RWPE2 (cell line): ENCODE measurements around the gene PTGS1.

Experiments
- ATAC-seq: fragments of 200-7000 bp; cut with Tn5 transposase; 3 replicates; pipeline ENCODE4 v1.9.1; 2021; ENCODE audit warnings: low read depth
- DNase-seq: peaks from one replicate; pipeline ENCODE4 v3.0.0-alpha.2; 2020; ENCODE audit warnings: low spot score
- H3K27ac ChIP-seq: fragments of 450-650 bp; 2 replicates; pipeline ENCODE4 v1.5.1; 2017; ENCODE audit warnings: mild to moderate bottlenecking; ENCODE audit not compliant: poor library complexity, severe bottlenecking
- H3K27me3 ChIP-seq: fragments of 250-450 bp; sonication (Bioruptor Pico); 2 replicates; pipeline ENCODE4 v1.5.1; 2021; ENCODE audit warnings: mild to moderate bottlenecking, moderate library complexity; ENCODE audit not compliant: insufficient read depth, poor library complexity, severe bottlenecking
- H3K36me3 ChIP-seq: fragments of 250-450 bp; sonication (Bioruptor Pico); 2 replicates; pipeline ENCODE4 v1.5.1; 2020; ENCODE audit warnings: low read depth, mild to moderate bottlenecking, moderate library complexity
- H3K4me1 ChIP-seq: fragments of 250-450 bp; sonication (Bioruptor Pico); 2 replicates; pipeline ENCODE4 v1.5.1; 2021; ENCODE audit warnings: mild to moderate bottlenecking, moderate library complexity; ENCODE audit not compliant: insufficient read depth, poor library complexity, severe bottlenecking
- H3K4me3 ChIP-seq: fragments of 250-450 bp; sonication (Bioruptor Pico); 2 replicates; pipeline ENCODE4 v1.5.1; 2021; ENCODE audit warnings: mild to moderate bottlenecking, moderate library complexity; ENCODE audit not compliant: severe bottlenecking
- H3K9me3 ChIP-seq: fragments of 250-450 bp; sonication (Bioruptor Pico); 2 replicates; pipeline ENCODE4 v1.5.1; 2021; ENCODE audit warnings: mild to moderate bottlenecking, moderate library complexity; ENCODE audit not compliant: severe bottlenecking
- CTCF ChIP-seq: fragments of 450-650 bp; IDR thresholded peaks from one replicate; pipeline ENCODE4 v1.5.1; 2017; ENCODE audit warnings: mild to moderate bottlenecking, moderate library complexity; ENCODE audit not compliant: poor library complexity, severe bottlenecking

PTGS1 gene

GRCh38 chr9:122342323-122343050, 28.3 kb upstream of the PTGS1 start:
- H3K9me3 ChIP-seq: no peaks in the 10 kb centered on the region
- DNase-seq: no peak
- no peak overlapping the region for H3K27ac ChIP-seq
- no peak overlapping the region for H3K4me3 ChIP-seq
- no peak for ATAC-seq
- TF ChIP-seq CTCF: no peak
- no peaks in the 10 kb centered on the region for H3K27me3 ChIP-seq
- peaks cover 2% of the 10 kb centered on the region for H3K4me1 ChIP-seq
- H3K36me3 ChIP-seq: no peaks in the 10 kb centered on the region

GRCh38 chr9:122346478-122347347, 24.1 kb upstream of the PTGS1 start:
- no peak for TF ChIP-seq CTCF
- Histone ChIP-seq H3K27me3 (no peaks in the 10 kb centered on the region), H3K27ac (no peak overlapping the region), H3K9me3 (no peaks in the 10 kb centered on the region), H3K36me3 (no peaks in the 10 kb centered on the region), H3K4me1 (peaks cover 3% of the 10 kb centered on the region), H3K4me3 (peak overlapping the region; percentile 43)
- no peak for DNase-seq
- peak; percentile 37 for ATAC-seq

- H3K36me3 ChIP-seq: no peaks in the 10 kb centered on the region
- peak; percentile 25 for TF ChIP-seq CTCF
- no peaks in the 10 kb centered on the region for H3K9me3 ChIP-seq
- peak overlapping the region; percentile 43 for H3K4me3 ChIP-seq
- DNase-seq (no peak), ATAC-seq (peak; percentile 63)
- H3K27me3 ChIP-seq: no peaks in the 10 kb centered on the region
- H3K27ac ChIP-seq: no peak overlapping the region
- H3K4me1 ChIP-seq: peaks cover 3% of the 10 kb centered on the region
Measured at GRCh38 chr9:122347348-122348287, 23.2 kb upstream of the PTGS1 start.

GRCh38 chr9:122348288-122348777, 22.5 kb upstream of the PTGS1 start:
- Histone ChIP-seq H3K9me3 (no peaks in the 10 kb centered on the region), H3K4me3 (no peak overlapping the region), H3K27ac (no peak overlapping the region), H3K27me3 (no peaks in the 10 kb centered on the region), H3K4me1 (peaks cover 3% of the 10 kb centered on the region), H3K36me3 (no peaks in the 10 kb centered on the region)
- no peak for TF ChIP-seq CTCF
- no peak for DNase-seq
- no peak for ATAC-seq
